GM21529 (cell line): ENCODE measurements around the gene SDK1.
"Not testable (repeated sequence)": the region's sequence is repeated elsewhere in the genome, so short reads cannot be mapped to it uniquely, and the experiment has no call there.

ENCODE experiments used
- ATAC-seq: cut with Tn5 transposase; IDR thresholded peaks from one replicate; pipeline ENCODE4 v1.9.1; 2021; ENCODE audit not compliant: unreplicated experiment

Gene SDK1

GRCh38 chr7:3909128-3909527 is 608.1 kb downstream of the SDK1 start:
- ATAC-seq: no peak

- ATAC-seq: no peak
Measured at GRCh38 chr7:3910054-3910453, 609.0 kb downstream of the SDK1 start.

GRCh38 chr7:3911685-3912084 is 610.6 kb downstream of the SDK1 start:
- no peak for ATAC-seq

GRCh38 chr7:3912291-3912690 is 611.2 kb downstream of the SDK1 start:
- no peak for ATAC-seq

- ATAC-seq: no peak
Measured at GRCh38 chr7:3914051-3914775, 613.2 kb downstream of the SDK1 start.

- ATAC-seq: no peak
Measured at GRCh38 chr7:3915337-3915878, 614.4 kb downstream of the SDK1 start.

- ATAC-seq: no peak
Measured at GRCh38 chr7:3916146-3916545, 615.1 kb downstream of the SDK1 start.

- ATAC-seq: no peak
Measured at GRCh38 chr7:3917436-3917835, 616.4 kb downstream of the SDK1 start.

GRCh38 chr7:3918576-3918975 is 617.5 kb downstream of the SDK1 start:
- no peak for ATAC-seq

GRCh38 chr7:3922175-3922635 is 621.2 kb downstream of the SDK1 start:
- no peak for ATAC-seq

GRCh38 chr7:3923307-3923918 is 622.4 kb downstream of the SDK1 start:
- no peak for ATAC-seq

- ATAC-seq: no peak
Measured at GRCh38 chr7:3924277-3924676, 623.2 kb downstream of the SDK1 start.

GRCh38 chr7:3927446-3928110 is 626.5 kb downstream of the SDK1 start:
- ATAC-seq: no peak

GRCh38 chr7:3928727-3929515 is 627.9 kb downstream of the SDK1 start:
- ATAC-seq: no peak

- ATAC-seq: no peak
Measured at GRCh38 chr7:3931843-3932242, 630.8 kb downstream of the SDK1 start.

GRCh38 chr7:3937146-3937545 is 636.1 kb downstream of the SDK1 start:
- no peak for ATAC-seq

- no peak for ATAC-seq
Measured at GRCh38 chr7:3937605-3938004, 636.6 kb downstream of the SDK1 start.

- not testable (repeated sequence) for ATAC-seq
Measured at GRCh38 chr7:3941706-3942105, 640.7 kb downstream of the SDK1 start.

GRCh38 chr7:3942276-3942675 is 641.2 kb downstream of the SDK1 start:
- no peak for ATAC-seq

- no peak for ATAC-seq
Measured at GRCh38 chr7:3942816-3943745, 642.0 kb downstream of the SDK1 start.
